DND-41 (cell line): ENCODE results near the gene MMP14.

Experiments
- ATAC-seq: fragments of 200-7000 bp; cut with Tn5 transposase; 3 replicates; pipeline ENCODE4 v1.9.1; 2021; ENCODE audit warnings: low read depth; ENCODE audit not compliant: insufficient read depth
- DNase-seq: peaks from one replicate; pipeline ENCODE4 v3.0.0-alpha.2; 2020
- H2AFZ ChIP-seq: 2 replicates; pipeline ENCODE4 v1.6.0; 2012; ENCODE audit warnings: low read depth, low read length
- H3K27ac ChIP-seq: 2 replicates; pipeline ENCODE4 v1.5.1; 2012; ENCODE audit warnings: low read length, inconsistent platforms
- H3K27me3 ChIP-seq: fragments of 200-600 bp; sonication (generic); 2 replicates; pipeline ENCODE4 v1.6.0; 2012; ENCODE audit warnings: low read length, mild to moderate bottlenecking, inconsistent platforms; ENCODE audit not compliant: insufficient read depth, poor library complexity
- H3K36me3 ChIP-seq: 2 replicates; pipeline ENCODE4 v1.5.1; 2012; ENCODE audit warnings: low read length, inconsistent platforms; ENCODE audit not compliant: insufficient read depth
- H3K4me1 ChIP-seq: 2 replicates; pipeline ENCODE4 v1.5.1; 2012; ENCODE audit warnings: mild to moderate bottlenecking, low read length; ENCODE audit not compliant: insufficient read depth
- H3K4me2 ChIP-seq: 2 replicates; pipeline ENCODE4 v1.6.0; 2012; ENCODE audit warnings: mild to moderate bottlenecking, moderate library complexity, low read length, inconsistent platforms; ENCODE audit not compliant: insufficient read depth
- H3K4me3 ChIP-seq, 2 experiments: fragments of 200-600 bp in 1 of 2; shearing (Covaris generic) in 1 of 2; 2 replicates each; pipeline ENCODE4 v1.5.1; 2012 to 2016; ENCODE audit warnings: inconsistent platforms in 2 of 2, low read length in 2 of 2, mild to moderate bottlenecking in 2 of 2, low read depth in 1 of 2, moderate library complexity in 1 of 2
- H3K79me2 ChIP-seq: 2 replicates; pipeline ENCODE4 v1.6.0; 2012; ENCODE audit warnings: low read length, inconsistent platforms; ENCODE audit not compliant: insufficient read depth
- H3K9ac ChIP-seq: 2 replicates; pipeline ENCODE4 v1.6.0; 2012; ENCODE audit warnings: low read depth, mild to moderate bottlenecking, inconsistent platforms, low read length, moderate library complexity
- H3K9me3 ChIP-seq: 2 replicates; pipeline ENCODE4 v1.5.1; 2012; ENCODE audit warnings: low read length, moderate library complexity, mild to moderate bottlenecking, inconsistent platforms; ENCODE audit not compliant: insufficient read depth, severe bottlenecking
- H4K20me1 ChIP-seq: 2 replicates; pipeline ENCODE4 v1.6.0; 2012; ENCODE audit warnings: low read length; ENCODE audit not compliant: insufficient read depth
- CTCF ChIP-seq: IDR thresholded peaks from 2 replicates; pipeline ENCODE4 v1.5.1; 2012; ENCODE audit warnings: borderline replicate concordance, low read length, moderate library complexity, mild to moderate bottlenecking; ENCODE audit not compliant: poor library complexity, severe bottlenecking; ENCODE audit errors: extremely low read depth
- EZH2 ChIP-seq: IDR thresholded peaks from 3 replicates; pipeline ENCODE4 v1.6.1; 2012; ENCODE audit warnings: borderline replicate concordance, low read depth, mild to moderate bottlenecking, moderate library complexity, low read length, inconsistent platforms; ENCODE audit not compliant: severe bottlenecking

MMP14 gene

GRCh38 chr14:22865424-22866405 lies 29.3 kb downstream of the MMP14 start:
- Histone ChIP-seq H3K36me3 (no peaks in the 10 kb centered on the region), H4K20me1 (no peaks in the 10 kb centered on the region), H3K9me3 (no peaks in the 10 kb centered on the region), H3K27me3 (peaks cover 10% of the 10 kb centered on the region), H3K4me2 (no peak overlapping the region), H3K4me1 (peaks cover 6% of the 10 kb centered on the region; the same call in 1 of the 2 replicates), H3K27ac (no peak overlapping the region), H3K4me3 (no peak overlapping the region), H3K9ac (no peak overlapping the region), H2AFZ (no peak overlapping the region), H3K79me2 (no peaks in the 10 kb centered on the region)
- peak; percentile 45; the same call in 2 of the 3 replicates for ATAC-seq
- peak; percentile 32 for DNase-seq
- TF ChIP-seq CTCF (peak; percentile 56), EZH2 (no peak)

DNA sequence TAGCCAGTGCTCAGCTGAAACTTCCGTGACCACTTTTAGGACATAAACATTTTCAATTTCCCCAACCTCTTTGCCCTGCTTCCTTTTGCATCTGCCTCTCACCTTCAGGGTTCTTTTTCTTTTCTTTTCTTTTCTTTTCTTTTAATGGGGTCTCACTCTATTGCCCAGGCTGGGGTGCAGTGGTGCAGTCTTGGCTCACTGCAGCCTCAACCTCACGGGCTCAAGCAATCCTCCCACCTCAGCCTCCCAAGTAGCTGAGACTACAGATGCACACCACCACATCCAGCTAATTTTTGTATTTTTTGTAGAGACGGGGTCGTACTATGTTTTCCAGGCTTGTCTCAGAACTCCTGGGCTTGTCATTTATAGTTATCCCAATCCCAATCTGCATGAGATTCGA lies 30.5 kb downstream of the MMP14 start:
- no peaks in the 10 kb centered on the region for H3K36me3 ChIP-seq
- H3K4me2 ChIP-seq, result no peak overlapping the region
- H3K9me3 ChIP-seq, result no peaks in the 10 kb centered on the region
- H3K27ac ChIP-seq, result no peak overlapping the region
- peaks cover 16% of the 10 kb centered on the region; the same call in 1 of the 2 replicates for H3K4me1 ChIP-seq
- no peak overlapping the region for H3K4me3 ChIP-seq
- ATAC-seq, result no peak
- TF ChIP-seq CTCF (no peak), EZH2 (no peak)
- peaks cover 4% of the 10 kb centered on the region for H3K27me3 ChIP-seq
- no peaks in the 10 kb centered on the region for H4K20me1 ChIP-seq
- H3K79me2 ChIP-seq, result no peaks in the 10 kb centered on the region
- H2AFZ ChIP-seq, result no peak overlapping the region
- no peak for DNase-seq
- H3K9ac ChIP-seq, result no peak overlapping the region

DNA sequence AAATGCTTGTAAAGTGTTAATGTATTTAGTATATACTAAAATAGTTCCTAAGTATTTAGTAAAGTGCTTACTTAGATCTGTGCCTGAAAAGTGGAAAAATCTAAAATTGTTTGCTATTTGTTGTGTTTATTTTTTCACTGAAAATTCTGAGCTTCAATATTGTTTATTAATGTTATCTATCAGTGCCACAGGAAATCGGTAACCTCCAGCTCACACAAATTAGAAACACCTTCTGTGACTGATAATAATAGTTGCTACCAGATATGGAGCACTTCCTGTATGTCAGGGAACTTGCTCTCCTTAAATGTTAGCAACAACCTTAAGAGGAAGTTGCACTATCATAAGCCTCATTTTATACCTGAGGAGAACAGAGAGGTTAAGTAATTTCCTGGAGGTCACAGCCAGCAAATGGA lies 34.4 kb downstream of the MMP14 start:
- peaks cover 2% of the 10 kb centered on the region for H3K27me3 ChIP-seq
- H3K4me3 ChIP-seq, result peak overlapping the region; percentile 51 to 62; a peak in 3 of 4 replicates
- peak overlapping the region; percentile 81 for H3K27ac ChIP-seq
- peak overlapping the region; percentile 64 for H3K9ac ChIP-seq
- DNase-seq (no peak), ATAC-seq (peak; percentile 20; the same call in 1 of the 3 replicates)
- peaks cover 24% of the 10 kb centered on the region for H3K4me1 ChIP-seq
- TF ChIP-seq EZH2 (no peak), CTCF (no peak)
- H3K9me3 ChIP-seq, result no peaks in the 10 kb centered on the region
- H3K79me2 ChIP-seq, result no peaks in the 10 kb centered on the region
- peak overlapping the region; percentile 67 for H3K4me2 ChIP-seq
- H4K20me1 ChIP-seq, result peaks cover 17% of the 10 kb centered on the region
- peak overlapping the region; percentile 78 for H2AFZ ChIP-seq
- peaks cover 2% of the 10 kb centered on the region; the same call in 1 of the 2 replicates for H3K36me3 ChIP-seq
